ENCODE data around the gene CUL1.

The CUL1 gene

DNA sequence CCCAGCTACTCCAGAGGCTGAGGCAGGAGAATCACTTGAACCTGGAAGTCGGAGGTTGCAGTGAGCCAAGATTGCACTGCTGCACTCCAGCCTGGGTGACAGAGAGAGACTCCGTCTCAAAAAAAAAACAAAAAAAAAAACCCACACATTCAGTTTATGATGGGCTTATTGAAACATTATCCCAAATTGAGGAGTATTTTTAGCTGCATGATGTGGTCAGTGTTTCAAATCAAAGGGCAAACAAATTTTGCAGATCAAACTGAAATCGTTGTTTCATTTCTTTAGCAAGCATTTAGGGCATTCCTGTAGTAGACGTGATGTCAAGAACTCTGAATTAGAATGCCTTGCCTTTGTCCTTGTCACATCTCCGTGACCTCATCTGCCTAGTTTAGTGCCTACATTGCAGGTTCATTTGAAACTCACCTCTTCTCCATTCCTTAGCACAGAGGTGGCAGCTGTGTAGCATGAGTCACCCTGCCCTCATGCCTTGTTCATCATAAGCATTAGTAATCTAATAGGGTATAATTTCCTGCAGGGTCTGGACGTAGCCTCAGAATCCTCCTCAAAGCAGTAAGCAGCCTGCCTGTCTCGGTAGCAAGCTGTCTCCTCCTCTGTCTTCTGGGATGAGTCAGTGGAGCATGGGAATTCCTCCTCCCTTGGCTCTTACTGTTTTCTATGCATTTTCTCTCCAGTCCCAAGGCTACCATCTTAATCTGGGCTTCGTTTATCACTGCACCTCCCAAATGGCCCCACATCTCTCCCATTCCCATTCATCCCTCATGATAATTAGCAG is 73.8 kb downstream of the CUL1 start:
- no peak for DNase-seq

GRCh38 chr7:148773334-148773733 is 74.6 kb downstream of the CUL1 start:
- DNase-seq, result no peak

DNA sequence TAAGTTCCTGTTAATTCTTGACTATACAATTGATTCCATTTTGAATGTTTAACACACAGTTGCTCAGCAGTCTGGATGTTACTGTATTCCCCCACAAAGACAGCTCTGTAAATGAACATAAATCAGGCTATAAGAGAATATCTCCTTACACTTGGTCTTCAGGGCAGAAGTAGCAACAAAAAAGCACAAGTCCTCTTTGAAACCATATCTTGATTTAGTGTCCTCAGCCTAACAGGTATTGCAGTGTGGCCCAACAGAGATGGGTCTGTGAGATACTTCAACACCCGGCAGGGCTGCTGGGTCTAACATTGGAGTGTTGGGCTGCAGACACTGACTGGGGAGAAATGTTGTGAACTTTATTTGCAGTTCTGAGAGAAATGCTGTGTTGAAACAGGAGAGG is 75.8 kb downstream of the CUL1 start:
- no peak for DNase-seq

DNA sequence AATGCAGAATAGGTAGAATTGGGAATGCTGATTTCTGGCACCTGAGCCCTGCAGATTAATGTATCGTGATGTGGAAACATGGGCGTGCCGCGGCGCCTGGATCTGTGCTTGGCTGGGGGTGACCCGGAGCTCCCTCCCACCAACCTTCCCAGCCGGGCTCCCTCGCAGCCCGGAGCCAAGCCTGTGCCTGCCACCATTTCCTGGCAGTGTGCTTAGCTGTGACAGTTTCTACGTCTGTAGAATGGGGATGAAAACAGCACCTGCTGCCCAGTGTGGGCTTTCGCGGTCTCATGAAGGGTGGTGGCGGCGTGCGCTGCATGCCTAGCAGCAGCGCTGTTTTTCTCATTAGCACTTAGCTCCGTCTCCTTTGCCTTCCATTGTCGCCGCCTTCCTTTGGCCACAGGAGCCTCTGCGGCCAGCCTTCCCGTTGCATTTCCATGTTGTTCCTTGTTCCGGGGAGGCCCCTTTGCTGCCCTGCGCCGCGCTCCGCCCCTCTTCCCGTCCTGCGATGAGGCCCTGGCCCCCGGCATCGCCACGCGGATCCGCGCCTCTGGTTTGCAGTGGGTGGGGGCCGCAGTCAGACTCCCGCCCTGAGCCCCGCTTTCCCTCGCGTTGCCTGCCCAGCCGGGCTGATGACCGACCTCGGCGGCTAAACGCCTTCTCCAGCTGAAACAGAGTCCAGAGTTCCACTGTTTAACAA is 84.2 kb downstream of the CUL1 start:
- no peak for DNase-seq

DNA sequence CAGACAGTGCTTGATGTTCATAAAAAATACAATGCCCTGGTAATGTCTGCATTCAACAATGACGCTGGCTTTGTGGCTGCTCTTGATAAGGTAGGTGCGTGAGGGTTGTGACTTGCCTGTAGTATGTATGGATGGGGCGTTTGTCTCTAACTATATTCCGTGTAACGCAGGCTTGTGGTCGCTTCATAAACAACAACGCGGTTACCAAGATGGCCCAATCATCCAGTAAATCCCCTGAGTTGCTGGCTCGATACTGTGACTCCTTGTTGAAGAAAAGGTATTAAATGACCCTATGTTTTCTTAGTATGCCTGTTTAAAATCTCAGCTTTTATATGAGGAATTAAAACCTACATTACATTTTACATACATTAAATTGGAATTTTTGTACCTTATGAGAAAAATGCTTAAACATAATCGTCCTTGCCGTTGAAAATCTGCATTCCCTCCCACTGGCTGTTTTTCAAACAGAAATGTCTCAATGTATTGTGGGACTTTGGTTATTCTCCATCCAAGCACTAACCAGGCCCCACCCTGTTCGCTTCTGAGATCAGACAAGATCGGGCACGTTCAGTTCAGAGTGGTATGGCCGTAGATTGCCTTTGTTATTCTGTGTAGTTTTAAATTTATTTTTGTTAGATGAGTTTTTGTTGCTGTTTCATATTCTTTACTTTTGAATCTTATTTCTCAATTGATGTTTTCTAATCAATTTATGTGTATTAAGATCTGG is 85.3 kb downstream of the CUL1 start:
- DNase-seq, result no peak

GRCh38 chr7:148787571-148788295 is 89.0 kb downstream of the CUL1 start:
- no peak for DNase-seq

DNA sequence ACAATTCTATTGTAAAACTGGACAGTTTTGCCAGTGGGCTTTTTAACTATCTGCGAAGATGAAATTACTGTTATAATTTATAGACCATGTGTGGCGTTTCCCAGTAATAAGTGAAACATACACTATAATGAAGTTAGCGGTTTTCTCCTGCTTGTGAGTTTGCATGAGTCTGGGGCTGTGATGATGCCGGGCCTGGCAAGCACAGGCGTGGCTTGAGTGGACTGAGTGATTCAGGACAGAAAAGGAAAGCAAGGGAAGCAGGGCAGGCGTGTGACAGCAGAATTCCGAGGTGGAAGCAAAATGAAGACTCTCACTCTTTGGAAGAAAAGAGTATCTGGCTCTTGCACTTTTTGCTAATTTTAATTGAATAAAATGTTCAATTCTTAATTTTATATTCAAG is 90.5 kb downstream of the CUL1 start:
- DNase-seq, result no peak

DNA sequence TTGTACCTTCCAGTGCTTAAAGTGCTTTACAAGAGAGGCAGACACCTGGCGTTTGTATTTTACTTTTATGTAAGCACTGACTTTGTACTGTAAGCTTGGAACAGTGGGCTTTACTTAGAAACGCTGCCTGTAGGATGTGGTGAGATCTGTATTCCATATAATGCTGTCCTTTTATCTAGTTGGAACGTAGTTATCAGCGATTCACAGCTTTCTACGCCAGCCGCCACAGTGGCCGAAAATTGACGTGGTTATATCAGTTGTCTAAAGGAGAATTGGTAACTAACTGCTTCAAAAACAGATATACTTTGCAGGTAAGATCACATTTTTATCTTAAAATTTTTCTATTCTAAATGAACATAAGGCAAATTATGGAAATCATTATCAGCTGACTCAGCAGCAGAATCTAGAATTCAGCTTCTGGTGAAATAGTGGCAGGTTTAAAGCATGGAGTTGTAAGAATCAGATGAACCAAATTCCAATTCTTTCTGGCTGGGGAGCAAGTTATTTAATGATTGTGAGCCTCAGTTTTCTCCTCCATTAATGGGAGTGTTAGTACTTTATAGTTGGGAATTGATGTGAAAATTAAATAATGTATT is 91.5 kb downstream of the CUL1 start:
- DNase-seq, result no peak

DNA sequence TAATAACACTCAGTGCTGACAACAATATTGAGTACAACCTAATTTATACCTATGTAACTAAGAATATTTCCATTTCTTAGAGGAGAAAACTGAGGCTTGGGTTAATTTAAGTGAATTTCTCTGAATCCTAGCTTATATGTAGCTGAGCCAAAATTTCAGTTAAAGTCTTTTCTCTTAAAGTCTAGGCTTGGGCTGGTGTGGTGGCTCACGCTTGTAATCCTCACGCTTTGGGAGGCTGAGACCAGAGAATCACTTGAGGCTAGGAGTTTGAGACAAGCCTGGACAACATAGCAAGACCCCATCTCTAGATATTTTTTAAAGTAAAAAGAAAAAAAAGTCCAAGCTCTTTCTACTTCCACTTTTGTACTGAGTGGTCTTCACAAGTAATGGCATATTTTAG is 92.1 kb downstream of the CUL1 start:
- no peak for DNase-seq

DNA sequence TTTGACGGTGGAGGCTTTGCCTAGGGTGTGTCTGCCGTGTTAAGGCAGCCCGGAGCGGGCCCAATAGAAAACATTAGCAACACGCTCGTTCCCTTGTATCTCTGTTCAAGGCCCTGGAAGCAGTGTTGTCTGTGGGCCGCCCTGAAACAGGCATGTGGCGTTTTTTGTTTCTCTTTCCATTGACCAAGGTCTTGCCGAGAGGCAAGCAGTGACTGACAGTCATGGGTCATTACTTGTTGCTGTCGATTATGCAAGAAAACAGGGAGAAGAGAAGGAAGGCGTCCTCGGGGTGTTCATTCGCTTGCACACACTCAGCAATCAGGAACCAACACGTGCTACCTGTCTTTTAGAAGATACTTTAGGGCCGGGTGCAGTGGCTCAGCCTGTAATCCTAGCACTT is 92.8 kb downstream of the CUL1 start:
- no peak for DNase-seq

DNA sequence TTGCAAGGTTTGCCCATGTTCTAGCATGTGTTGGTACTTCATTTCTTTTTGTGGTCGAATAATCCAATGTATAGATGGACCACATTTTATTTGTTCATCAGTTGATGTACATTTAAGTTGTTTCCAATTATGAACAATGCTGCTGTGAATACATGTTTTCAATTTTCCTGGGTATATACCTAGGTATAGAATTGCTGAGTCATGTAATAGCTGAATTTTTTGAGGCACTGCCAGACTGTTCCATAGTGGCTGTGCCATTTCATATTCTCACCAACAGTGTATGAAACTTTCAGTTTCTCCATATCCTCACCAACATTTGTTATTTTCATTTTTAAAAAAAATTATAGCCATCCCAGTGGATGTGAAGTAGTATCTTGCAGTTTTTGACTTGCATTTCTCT is 94.9 kb downstream of the CUL1 start:
- no peak for DNase-seq

DNA sequence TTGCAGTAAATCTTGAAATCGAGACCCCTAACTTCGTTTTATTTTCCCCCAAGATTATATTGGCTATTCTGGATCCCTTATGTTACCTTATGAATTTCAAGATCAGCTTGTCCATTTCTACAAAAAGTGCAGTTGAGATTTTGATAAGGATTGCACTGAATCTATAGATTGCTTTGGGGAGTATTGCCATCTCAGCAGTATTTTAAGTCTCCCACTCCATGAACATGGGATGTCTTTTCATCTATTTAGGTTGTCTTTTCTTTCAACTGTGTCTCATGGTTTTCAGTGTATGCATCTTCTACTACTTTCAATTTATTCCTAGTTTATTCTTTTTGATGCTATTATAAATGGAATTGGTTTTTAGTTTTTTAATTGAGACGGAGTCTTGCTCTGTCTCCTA is 95.8 kb downstream of the CUL1 start:
- no peak for DNase-seq

GRCh38 chr7:148796841-148797240 is 98.1 kb downstream of the CUL1 start:
- no peak for DNase-seq

DNA sequence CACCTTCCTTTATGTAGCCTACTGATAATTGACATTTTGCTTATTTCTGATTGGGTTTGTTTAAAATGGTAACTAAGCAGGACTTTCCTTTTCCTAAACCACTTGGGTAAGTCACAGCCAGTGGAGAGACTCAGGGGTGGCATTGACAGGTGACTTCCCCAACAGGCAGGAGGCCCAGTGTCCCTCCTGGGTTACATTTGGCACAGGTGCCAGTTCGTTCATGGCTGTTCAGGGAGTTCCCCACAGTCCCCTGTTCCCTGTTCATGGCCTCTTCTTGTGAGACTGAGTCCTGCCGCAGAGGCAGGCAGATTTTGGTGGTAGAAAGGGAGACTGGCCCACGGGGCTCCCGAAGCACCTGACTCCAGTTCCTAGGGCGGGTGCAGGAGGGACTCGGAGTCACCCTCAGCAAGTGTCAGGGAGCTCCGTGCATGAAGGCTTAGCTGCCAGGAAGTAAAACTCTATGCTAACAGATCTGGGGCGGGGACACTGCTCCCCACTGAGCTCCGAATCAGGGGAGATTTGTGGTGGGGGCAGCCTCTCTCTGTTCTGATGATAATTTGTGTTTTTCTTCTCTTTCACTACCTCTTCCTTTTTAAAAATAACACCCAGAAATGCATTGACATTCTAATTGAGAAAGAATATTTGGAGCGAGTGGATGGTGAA is 101.3 kb downstream of the CUL1 start:
- no peak for DNase-seq

DNA sequence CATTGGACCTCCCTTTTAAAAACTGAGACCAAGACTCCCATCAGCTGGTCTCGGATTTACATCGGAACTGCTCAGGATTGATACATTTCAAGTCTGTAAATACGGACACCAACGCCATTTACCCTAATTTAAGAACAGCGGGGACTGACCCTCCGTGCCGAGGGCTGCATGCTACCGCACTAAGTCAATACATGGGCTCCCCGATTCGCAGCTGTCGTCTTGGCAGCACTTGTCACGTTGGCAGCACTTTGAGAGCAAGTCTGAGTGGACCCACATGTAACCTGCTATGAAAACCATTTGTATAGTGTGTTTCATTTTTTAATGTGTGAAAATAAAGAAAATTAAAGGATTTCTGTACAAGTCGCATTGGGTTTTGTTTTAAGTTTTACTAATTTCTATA is 102.0 kb downstream of the CUL1 start:
- DNase-seq, result no peak

- no peak for DNase-seq
Observed at GRCh38 chr7:148802101-148802493, 103.4 kb downstream of the CUL1 start.

DNA sequence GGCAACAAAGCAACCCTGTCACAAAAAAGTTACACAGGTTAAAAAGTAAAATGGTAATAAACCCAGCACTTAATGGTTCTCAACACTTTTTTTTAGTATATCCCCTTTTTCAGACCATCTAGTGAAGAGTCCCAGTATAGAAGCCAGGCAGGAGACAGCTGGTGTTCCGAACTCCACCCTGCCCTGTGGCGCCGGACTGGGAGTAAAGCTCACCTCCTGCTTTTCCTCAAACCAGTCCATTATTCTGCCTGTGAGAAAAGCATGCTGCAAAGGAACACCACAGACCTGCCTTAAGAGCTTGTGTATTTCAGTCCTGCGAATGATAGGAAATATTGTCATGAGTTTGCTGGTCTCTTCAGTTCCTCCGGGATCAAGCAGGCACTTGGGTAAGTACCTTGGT is 104.4 kb downstream of the CUL1 start:
- no peak for DNase-seq

GRCh38 chr7:148804343-148805235 is 105.9 kb downstream of the CUL1 start:
- DNase-seq, result no peak

DNA sequence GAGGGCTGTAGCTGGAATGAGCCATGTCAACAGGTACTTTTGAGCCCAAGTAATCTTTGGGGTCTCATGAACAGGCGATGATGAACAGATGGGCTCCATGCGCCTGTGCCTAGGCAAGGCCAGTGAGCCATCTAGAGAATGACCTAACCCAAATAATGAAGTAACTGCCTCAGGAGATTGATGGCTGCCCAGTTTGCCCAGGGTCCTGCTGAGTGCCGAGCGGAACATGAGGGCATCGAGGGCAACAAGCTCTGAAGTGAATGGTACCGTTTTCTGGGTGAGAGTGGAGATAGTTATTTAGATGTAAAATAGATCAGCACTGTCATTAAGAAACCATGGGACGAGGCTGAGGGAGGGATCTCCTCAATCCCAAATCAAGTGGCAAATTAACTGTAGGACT is 107.5 kb downstream of the CUL1 start:
- DNase-seq, result no peak

DNA sequence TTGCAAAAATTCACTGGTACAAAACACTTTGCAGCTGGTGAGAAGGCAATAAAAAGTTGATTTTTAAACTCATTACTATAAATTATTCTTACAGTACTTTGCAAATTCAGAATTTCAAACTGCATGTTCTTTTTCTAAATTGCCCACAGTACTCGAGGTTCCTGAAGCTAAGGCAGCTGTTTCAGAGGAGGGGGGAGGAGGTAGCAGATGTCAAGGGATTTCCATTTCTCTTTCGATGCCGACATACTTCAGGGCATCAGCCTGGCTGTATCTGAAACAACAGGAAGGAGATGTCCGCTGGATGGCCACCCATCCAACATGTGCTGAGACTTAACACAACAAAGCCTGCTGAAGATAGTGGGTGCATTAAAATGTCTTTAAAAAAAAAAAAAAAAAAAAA is 108.7 kb downstream of the CUL1 start:
- no peak for DNase-seq

- DNase-seq, result no peak
Observed at GRCh38 chr7:148809856-148810255, 111.2 kb downstream of the CUL1 start.
